Measurements from ENCODE around the gene TFF1.

Gene TFF1

GRCh38 chr21:42340187-42341050, 25.9 kb downstream of the TFF1 start:
- DNase-seq: no peak

DNA sequence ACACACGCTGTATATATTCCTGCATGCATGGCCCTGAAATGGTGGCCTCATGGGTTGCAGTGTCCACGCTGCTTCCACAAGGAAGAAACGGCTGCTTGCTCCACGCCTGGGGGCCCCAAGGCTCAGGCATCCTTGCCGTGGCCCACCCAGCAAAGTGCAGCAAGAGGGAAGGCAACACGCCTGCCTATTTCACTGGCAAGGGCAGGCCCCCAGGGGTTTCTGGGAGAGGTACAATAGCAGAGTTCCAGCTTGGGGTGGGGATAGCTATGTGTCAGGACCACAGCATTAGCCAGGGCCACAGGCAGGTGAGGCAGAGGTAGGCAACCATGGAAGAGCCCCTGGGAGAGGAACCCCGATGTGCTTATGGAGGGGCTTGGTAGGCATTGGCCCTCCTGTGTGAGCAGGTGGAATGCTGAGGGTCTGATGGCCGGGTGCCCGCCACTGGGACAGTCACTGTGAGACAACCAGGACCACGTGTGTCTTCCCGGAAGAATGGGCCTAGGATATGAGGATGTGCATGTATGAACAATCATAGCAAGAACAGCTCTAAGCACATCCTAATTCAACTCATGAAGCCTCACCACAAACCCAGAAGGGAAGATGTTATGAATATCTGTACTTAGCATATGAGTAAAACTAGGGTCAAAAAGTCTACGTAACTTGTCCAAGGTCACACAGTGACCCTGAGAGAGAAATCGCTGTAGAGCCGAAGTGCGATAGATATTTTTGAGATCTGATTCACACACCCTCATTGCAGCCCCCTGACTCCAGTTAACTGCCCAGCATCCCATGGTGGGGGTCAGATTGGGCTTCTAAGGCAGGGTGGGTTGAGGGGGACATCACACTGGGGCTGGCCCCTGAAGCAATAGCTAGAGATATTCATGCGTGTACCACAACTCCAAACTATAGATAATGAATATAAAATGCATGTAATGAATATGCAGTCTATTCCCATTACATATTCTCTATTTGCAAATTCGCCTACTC, 27.3 kb downstream of the TFF1 start:
- no peak for DNase-seq

DNA sequence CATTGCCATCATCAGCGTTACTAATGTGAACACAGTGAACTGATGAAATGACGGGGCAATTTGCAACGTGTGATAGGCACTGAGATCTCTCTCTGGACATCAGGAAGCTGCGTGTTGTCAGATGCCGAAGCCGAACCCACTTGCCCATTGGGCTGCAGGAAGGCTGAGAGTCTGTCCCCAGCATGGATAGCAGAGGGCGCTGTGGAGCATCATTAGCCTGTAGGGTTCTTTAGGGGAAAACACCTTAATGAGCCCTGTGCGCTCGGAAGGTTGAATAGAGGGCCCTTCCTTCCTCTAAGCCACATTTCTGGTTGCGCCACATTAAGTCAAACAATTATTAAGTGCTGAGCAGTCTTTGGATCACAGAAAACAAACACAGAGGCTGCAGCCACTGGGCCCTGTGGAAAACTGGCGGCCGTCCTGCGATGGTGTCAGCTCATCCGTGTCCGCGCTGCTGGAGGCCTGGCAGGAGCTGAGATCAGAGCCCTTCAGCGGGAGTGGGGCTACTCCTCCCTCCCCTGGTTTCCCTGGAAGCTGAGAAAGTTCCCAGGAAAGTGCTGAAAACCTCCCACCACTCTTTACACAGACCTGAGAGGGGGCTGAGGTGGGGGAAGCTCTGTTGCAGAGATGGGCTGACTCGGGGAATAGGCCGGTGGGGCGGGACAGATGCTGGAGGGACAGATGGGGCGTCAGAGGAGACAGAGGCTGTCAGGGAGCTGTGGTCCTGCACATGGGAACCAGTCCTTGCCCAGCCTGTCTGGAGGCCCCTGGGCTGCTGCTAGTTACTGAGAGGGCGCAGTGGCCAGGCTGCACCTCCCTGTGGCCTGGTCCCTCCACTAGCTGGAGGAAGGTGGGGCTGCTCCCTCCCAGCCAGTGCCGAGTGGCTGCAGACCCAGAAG, 28.3 kb downstream of the TFF1 start:
- DNase-seq: peak; percentile 84

DNA sequence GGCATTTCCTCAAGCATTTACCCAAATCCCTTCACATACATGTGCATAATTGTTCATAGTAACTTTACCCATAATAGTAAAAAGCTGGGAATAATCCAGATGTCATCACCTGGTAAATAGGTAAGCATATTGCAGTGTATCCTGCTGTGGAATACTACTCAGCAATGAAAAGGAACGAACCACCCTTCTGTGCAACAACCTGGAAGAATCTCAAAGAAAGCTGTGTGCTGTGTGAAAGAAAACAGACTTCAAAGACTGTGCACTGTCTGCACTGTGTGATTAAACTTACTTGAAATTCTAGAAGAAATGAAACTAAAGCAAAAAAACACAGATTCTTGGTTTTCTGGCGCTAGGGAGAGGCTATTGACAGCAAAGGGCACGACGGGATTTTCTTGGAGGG, 29.1 kb downstream of the TFF1 start:
- no peak for DNase-seq

DNA sequence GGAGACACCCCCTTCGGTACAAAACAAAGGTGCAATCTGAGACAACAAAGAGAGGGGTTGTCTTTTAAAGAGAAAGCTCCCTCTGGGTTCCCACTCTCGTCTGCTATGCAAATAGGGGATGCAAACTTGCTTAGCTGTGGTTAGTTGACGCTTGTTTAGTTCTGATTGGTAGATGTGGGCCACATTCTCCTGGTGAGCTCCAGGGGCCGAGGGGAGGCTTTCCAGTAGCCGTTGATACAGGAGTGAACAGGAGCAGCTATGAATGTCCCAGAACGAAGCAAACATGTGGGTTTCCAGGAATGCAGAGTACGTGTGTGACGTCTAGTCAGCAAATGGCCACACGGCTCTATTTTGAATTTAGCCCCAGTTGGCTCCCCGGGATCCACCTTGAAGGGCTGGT, 30.3 kb downstream of the TFF1 start:
- no peak for DNase-seq

DNA sequence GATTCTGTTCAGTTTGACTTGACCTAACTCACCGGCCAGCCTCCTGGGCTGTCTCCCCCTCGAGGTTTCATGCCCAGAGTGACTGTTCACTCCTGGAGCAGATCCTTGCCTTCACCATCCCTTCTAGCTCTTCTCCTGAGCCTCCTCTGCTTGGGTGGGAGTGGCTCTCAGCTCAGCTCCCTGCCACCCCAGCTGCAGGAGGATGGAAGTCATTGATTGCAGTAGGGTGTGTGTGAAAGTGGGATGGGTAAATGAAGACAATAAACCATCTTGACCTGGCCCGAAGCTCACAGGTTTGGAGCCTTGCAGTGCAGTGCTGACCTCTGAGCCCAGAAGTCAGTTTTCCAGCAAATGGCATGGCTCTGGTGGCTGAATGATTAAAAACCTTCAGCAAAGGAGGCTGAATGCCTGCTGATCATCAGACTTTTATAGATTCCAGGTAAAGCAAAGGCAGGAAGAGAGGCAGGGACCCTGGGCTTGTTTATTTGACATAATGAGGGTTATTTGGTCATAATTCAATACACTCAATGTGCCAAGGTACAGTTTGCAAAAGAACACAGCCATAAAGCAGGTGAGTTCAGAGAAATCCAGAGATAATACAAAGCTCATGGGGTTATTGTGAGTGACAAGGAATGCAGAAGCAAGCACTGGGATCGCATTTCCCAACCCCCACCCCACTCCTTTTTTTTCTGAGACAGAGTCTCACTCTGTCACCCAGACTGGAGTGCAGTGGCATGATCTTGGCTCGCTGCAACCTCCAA, 33.6 kb downstream of the TFF1 start:
- DNase-seq: no peak

DNA sequence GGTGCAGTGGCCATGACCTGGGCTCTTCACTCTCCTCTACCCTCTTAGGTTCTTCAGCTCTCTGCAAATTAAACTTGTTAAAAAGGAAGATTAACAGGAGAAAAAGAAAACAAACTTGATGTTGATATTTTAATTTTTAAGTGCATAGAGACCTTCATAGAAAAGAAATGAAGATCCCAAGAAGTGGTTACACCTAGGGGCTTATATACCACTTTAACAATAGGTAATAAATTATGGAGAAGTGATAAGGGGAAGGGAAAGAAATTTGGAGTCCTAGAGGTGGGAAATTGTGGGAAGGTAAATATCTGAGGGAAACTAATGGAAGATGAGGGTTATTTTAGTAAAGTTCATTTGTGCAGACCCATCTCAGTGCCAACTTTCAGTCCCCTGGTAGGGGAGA, 34.7 kb downstream of the TFF1 start:
- DNase-seq: no peak

GRCh38 chr21:42330380-42331371, 35.7 kb downstream of the TFF1 start:
- DNase-seq: no peak

DNA sequence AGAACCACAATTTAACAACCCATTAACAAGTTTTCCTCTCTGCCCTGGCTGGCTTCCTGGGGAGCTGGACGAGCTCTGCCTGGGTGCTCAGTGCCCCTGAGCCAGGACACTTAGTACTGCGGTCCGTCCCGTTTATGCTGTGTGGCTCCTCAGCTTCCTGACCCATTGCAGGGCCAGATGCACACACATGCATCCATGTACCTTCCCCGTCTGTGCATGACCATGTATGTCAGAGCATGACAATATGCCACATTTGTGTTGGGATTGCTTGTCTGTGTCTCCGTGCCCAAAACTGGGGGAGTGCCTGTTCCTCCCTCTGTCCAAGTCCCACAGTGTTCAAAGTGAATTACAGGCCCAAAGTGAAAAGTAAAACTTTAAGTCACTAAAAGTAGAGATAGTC, 41.4 kb downstream of the TFF1 start:
- DNase-seq: no peak

DNA sequence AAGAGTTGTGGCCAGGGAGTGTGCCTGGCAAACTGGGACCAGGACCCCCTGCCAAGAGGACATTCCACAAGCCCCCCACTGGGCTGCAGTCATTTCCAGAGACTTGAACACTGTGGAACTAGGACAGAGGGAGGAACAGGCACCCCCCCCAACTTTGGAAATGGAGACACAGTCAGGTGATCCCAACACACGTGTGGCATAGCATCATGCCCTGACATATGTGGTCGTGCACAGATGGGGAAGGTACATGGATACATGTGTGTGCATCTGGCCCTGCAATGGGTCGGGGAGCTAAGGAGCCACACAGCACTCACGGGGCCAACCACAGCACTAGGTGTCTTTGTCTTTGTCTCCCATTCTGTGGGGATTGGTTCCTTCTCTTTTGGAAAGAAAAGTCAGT, 44.5 kb downstream of the TFF1 start:
- no peak for DNase-seq

GRCh38 chr21:42321231-42321630, 45.1 kb downstream of the TFF1 start:
- DNase-seq: no peak

GRCh38 chr21:42320791-42321190, 45.5 kb downstream of the TFF1 start:
- no peak for DNase-seq

DNA sequence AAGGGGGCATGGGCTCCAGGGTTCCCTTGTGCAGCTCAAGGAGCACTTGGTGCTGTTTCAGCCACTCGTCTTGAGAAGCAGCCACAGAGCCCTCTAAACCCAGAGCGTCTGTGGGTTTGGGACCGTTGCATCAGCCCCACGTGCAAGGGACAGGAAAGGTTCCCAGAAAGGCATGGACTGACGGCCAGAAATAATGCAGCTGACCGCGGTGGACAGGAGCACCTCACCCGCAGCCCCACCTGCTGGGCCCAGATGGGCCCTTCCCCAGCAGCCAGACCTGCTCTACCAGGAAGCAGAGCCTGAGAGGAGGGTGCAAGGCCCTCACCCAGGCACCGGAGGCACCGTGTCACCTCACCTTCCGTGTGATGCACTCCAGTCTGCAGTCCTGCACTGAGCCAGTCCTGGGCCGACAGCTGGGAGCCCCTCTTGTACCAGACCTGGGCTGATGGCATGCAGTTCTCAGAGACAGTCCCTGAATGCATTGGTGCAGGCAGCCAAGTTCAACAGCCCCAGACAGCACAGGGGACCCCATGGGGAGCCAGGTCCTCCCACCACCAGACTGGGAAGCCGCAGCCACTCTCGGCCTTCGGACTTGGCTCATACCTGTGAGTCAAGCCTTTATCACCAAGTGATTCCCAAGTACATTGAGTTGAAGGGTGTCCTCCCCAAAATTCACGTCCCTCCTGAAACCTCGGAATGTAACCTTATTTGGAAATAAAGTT, 46.3 kb downstream of the TFF1 start:
- no peak for DNase-seq

GRCh38 chr21:42319376-42319775, 47.0 kb downstream of the TFF1 start:
- no peak for DNase-seq

DNA sequence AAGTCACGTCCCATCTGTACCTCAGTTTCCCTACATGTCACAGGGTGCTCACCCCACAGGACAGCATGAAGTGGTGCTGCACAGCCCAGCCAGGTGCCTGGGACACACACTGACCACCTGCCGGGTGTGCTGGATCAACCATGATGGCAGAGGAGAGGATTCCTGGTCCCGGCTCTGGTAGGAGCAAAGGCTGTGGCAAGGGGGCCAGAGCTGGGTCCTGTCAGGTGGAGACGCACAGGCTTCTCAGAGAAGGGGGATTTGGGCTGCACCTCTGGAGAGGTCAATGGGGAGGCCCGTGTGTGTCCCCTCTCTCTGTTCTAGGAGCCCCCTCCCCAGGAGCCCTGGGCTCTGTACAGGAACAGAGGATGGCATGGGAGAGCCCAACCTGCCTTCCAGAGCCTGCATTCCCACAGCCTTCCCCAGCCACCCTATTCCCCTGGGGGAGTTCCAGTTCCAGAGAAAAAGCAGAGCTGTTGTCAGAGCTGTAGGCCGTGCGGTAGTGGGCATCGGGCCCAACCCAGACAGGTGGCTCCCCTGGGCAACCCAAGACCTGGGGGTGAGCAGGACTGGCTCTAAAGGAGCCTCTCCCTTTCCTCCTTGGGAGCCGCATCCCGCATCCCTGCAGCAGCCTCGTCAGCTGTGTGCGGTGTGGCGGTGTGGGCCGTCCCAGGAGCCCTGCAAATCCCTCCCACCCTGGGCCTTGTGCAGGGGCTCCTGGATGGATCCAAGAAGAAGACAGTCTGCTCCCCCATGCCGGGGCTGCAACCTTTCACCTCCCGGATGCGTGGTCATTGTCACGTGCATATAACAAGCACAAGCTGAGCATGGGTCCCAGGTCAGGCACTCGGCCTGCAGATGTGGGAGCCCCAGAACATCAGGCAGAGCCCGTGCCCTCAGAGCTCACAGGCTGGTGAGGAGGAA, 48.2 kb downstream of the TFF1 start:
- no peak for DNase-seq

DNA sequence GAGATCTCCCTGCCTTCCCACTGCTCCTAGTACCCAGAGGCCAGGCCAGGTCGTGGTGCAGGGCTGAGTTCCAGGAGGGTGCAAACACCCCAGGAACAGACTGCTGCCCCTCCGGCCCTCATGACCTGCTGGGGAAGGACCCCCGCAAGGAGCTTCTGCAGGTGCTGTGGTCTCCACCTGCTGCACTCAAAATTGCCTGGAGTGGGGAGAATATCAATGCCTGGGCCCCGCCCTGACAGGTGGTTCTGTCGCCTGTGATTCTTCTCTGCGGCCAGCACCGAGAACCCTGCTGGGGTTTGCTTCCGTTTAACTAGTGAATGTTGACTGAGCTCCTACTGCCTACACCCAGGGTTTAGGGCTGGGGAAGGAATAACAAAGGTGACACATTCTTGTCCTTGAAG, 49.0 kb downstream of the TFF1 start:
- DNase-seq: no peak

GRCh38 chr21:42316891-42317290, 49.4 kb downstream of the TFF1 start:
- no peak for DNase-seq

- no peak for DNase-seq
These were observed 50.9 kb downstream of the TFF1 start, which contains the start of gene TFF3 for GRCh38 chr21:42315296-42315891. TSS of gene TFF3 (minus strand) at chr21:42315409. CDS start at chr21:42315374, 35 bp downstream.
